Measurements from ENCODE around the gene SLC25A24.

GRCh38 chr1:108106775-108107174 lies 93.4 kb downstream of the SLC25A24 start:
- TF ChIP-seq, protein P1, sequence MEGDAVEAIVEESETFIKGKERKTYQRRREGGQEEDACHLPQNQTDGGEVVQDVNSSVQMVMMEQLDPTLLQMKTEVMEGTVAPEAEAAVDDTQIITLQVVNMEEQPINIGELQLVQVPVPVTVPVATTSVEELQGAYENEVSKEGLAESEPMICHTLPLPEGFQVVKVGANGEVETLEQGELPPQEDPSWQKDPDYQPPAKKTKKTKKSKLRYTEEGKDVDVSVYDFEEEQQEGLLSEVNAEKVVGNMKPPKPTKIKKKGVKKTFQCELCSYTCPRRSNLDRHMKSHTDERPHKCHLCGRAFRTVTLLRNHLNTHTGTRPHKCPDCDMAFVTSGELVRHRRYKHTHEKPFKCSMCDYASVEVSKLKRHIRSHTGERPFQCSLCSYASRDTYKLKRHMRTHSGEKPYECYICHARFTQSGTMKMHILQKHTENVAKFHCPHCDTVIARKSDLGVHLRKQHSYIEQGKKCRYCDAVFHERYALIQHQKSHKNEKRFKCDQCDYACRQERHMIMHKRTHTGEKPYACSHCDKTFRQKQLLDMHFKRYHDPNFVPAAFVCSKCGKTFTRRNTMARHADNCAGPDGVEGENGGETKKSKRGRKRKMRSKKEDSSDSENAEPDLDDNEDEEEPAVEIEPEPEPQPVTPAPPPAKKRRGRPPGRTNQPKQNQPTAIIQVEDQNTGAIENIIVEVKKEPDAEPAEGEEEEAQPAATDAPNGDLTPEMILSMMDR (IDR thresholded peaks at IDR 0.05), result no peak
- TF ChIP-seq POLR2A (IDR thresholded peaks at IDR 0.05) (no peak), EP300 (IDR thresholded peaks at IDR 0.05) (no peak)

All from tibial nerve (tissue), 4 donors.